CD4-positive, alpha-beta T cell (primary cell): ENCODE measurements around the gene TMEM145. TPM values are rescaled to one million over a fixed set of nuclear protein-coding genes. Genes with fewer than 3 reads are reported as not detected.

ENCODE experiments used
- ATAC-seq: fragments of 200-7000 bp; cut with Tn5 transposase; one replicate; pipeline ENCODE4 v1.10.0; 2022; ENCODE audit warnings: mild to moderate bottlenecking; ENCODE audit not compliant: poor library complexity
- CTCF ChIA-PET: fragments of 350-600 bp; sonication (Branson Sonifier 250); formaldehyde crosslinking; loops from one replicate; lab custom pipeline; 2021; ENCODE audit warnings: antibody characterized with exemption, inconsistent platforms; lab: Charles Lee
- POLR2A ChIA-PET: fragments of 350-600 bp; sonication (Branson Sonifier 250); formaldehyde crosslinking; loops from one replicate; lab custom pipeline; 2021; ENCODE audit warnings: antibody characterized with exemption, inconsistent platforms; lab: Charles Lee
- DNase-seq, 14 experiments: peaks; one replicate each; pipeline ENCODE4 v3.0.0-alpha.2; 2013 to 2020; ENCODE audit warnings: mixed read lengths in 2 of 14
- H3K27ac ChIP-seq, 2 donors: one replicate each; pipeline versions ENCODE4 v1.5.1 to v1.7.0; 2013; ENCODE audit warnings: low read length in 2 of 2, low read depth in 1 of 2, mild to moderate bottlenecking in 1 of 2
- H3K27me3 ChIP-seq, 2 experiments: 1 replicate in 1 of 2; 2 replicates in 1 of 2; pipeline versions ENCODE4 v1.6.1 to v1.7.0; 2013; ENCODE audit warnings: low read length in 2 of 2, control low read depth in 1 of 2, mild to moderate bottlenecking in 1 of 2, moderate library complexity in 1 of 2; ENCODE audit not compliant: insufficient read depth in 2 of 2, control insufficient read depth in 1 of 2
- H3K36me3 ChIP-seq: one replicate; pipeline ENCODE4 v1.6.1; 2013; ENCODE audit warnings: low read length, control low read depth; ENCODE audit not compliant: insufficient read depth
- H3K4me1 ChIP-seq: one replicate; pipeline ENCODE4 v1.6.1; 2013; ENCODE audit warnings: low read length, control low read depth; ENCODE audit not compliant: insufficient read depth
- H3K4me3 ChIP-seq: one replicate; pipeline ENCODE4 v1.5.1; 2013; ENCODE audit warnings: mild to moderate bottlenecking, low read length, moderate library complexity
- H3K9me3 ChIP-seq, 2 experiments: 1 replicate in 1 of 2; 2 replicates in 1 of 2; pipeline versions ENCODE4 v1.6.1 to v1.7.0; 2013; ENCODE audit warnings: low read length in 2 of 2, mild to moderate bottlenecking in 2 of 2, control low read depth in 1 of 2, moderate library complexity in 1 of 2; ENCODE audit not compliant: control insufficient read depth in 1 of 2, insufficient read depth in 1 of 2
- H3K27ac Mint-ChIP-seq: one replicate; pipeline ENCODE4 v1.8.0; 2020; ENCODE audit warnings: mixed read lengths
- H3K27me3 Mint-ChIP-seq: one replicate; pipeline ENCODE4 v1.8.0; 2021; ENCODE audit warnings: mixed read lengths
- H3K36me3 Mint-ChIP-seq: one replicate; pipeline ENCODE4 v1.8.0; 2021; ENCODE audit warnings: low read depth, mixed read lengths
- H3K4me1 Mint-ChIP-seq: one replicate; pipeline ENCODE4 v1.8.0; 2021; ENCODE audit warnings: low read depth, mixed read lengths
- H3K4me3 Mint-ChIP-seq: one replicate; pipeline ENCODE4 v1.8.0; 2020; ENCODE audit warnings: mild to moderate bottlenecking, mixed read lengths
- H3K9me3 Mint-ChIP-seq: one replicate; pipeline ENCODE4 v1.8.0; 2020; ENCODE audit warnings: mixed read lengths
- intact Hi-C, 2 experiments: fragments of 100-400 bp; cut with DNase I in 1 of 2; cut with micrococcal nuclease in 1 of 2; formaldehyde crosslinking; loops; one replicate each; pipeline versions ENCODE4 v1.15.1 to v1.9.0; 2023 to 2025; cut with DNase I, micrococcal nuclease
- total RNA-seq, 174 experiments: library from RNA in 2 of 174; stranded (reverse) in 2 of 174; gene quantifications; one replicate each; pipeline ENCODE4 v1.2.3 and lab custom pipeline; 2021 to 2026
- TF ChIP-seq, protein P1 (sequence below): fragments of 200-600 bp; IDR thresholded peaks from one replicate; pipeline ENCODE4 v1.8.0; 2022; ENCODE audit warnings: antibody characterized with exemption, mild to moderate bottlenecking

Gene TMEM145
- total RNA-seq, 2 experiments from 2014 or later: not detected

DNA sequence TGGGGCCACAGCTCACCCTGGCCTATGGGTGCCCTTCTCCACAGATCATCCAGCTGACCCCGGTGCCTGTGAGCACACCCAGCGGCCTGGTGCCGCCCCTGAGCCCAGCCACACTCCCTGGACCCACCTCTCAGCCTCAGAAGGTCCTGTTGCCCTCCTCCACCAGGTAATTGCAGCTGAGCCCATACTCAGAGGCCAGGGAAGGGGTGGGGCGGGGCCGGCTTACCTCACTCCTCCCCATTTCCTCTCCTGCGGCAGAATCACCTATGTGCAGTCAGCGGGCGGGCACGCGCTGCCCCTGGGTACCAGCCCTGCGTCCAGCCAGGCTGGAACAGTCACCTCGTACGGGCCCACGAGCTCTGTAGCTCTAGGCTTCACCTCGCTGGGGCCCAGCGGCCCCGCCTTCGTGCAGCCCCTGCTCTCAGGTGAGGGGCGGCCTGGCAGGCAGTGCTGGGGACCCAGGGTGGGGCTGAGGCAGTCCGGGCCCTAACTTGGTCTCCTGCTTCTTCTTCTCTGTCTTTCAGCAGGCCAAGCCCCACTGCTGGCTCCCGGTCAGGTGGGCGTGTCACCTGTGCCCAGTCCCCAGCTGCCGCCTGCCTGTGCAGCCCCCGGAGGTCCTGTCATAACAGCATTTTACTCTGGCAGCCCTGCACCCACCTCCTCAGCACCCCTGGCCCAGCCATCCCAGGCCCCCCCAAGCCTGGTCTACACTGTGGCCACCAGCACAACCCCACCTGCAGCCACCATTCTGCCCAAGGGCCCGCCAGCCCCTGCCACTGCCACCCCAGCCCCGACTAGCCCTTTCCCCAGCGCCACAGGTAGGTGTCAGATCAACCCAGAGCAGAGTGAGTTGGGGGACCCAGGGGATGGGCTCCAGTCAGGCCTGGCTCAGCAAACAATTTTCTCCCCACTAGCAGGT is 20.8 kb upstream of the TMEM145 start:
- H3K9me3 ChIP-seq: no peaks in the 10 kb centered on the region
- no peak overlapping the region for H3K4me3 Mint-ChIP-seq
- peaks cover 29% of the 10 kb centered on the region for H3K4me1 ChIP-seq
- H3K4me3 ChIP-seq: no peak overlapping the region
- no peaks in the 10 kb centered on the region for H3K27me3 Mint-ChIP-seq
- H3K27ac Mint-ChIP-seq: no peak overlapping the region
- peak in 1 of 14 experiments; percentile 26 for DNase-seq
- no peak for ATAC-seq
- CTCF ChIA-PET: no interaction called here
- TF ChIP-seq, protein P1, sequence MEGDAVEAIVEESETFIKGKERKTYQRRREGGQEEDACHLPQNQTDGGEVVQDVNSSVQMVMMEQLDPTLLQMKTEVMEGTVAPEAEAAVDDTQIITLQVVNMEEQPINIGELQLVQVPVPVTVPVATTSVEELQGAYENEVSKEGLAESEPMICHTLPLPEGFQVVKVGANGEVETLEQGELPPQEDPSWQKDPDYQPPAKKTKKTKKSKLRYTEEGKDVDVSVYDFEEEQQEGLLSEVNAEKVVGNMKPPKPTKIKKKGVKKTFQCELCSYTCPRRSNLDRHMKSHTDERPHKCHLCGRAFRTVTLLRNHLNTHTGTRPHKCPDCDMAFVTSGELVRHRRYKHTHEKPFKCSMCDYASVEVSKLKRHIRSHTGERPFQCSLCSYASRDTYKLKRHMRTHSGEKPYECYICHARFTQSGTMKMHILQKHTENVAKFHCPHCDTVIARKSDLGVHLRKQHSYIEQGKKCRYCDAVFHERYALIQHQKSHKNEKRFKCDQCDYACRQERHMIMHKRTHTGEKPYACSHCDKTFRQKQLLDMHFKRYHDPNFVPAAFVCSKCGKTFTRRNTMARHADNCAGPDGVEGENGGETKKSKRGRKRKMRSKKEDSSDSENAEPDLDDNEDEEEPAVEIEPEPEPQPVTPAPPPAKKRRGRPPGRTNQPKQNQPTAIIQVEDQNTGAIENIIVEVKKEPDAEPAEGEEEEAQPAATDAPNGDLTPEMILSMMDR: no peak
- H3K36me3 Mint-ChIP-seq: peaks cover 75% of the 10 kb centered on the region
- intact Hi-C loops: no loop called here
- H3K9me3 Mint-ChIP-seq: no peaks in the 10 kb centered on the region
- POLR2A ChIA-PET: no interaction called here
- peaks cover 15% of the 10 kb centered on the region for H3K4me1 Mint-ChIP-seq
- peaks cover 74% of the 10 kb centered on the region for H3K36me3 ChIP-seq
- H3K27me3 ChIP-seq: no peaks in the 10 kb centered on the region
- no peak overlapping the region for H3K27ac ChIP-seq

DNA sequence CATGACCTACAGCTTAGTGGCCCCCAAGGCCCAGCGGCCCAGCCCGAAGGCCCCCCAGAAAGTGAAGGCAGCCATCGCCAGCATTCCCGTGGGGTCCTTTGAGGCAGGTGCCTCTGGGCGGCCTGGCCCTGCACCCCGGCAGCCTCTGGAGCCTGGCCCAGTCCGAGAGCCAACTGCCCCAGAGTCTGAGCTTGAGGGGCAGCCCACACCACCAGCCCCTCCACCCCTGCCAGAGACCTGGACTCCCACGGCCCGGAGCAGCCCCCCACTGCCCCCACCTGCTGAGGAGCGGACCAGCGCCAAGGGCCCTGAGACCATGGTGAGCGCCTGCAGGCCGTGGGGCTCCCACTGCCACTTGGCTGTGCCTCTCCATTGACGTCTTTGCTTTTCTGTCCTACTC is 20.1 kb upstream of the TMEM145 start:
- H3K36me3 ChIP-seq: peaks cover 68% of the 10 kb centered on the region
- Mint-ChIP-seq H3K4me3 (no peak overlapping the region), H3K4me1 (peaks cover 15% of the 10 kb centered on the region), H3K27ac (no peak overlapping the region), H3K9me3 (no peaks in the 10 kb centered on the region), H3K36me3 (peaks cover 71% of the 10 kb centered on the region), H3K27me3 (no peaks in the 10 kb centered on the region)
- POLR2A ChIA-PET: no interaction called here
- H3K9me3 ChIP-seq: no peaks in the 10 kb centered on the region
- no peak overlapping the region for H3K27ac ChIP-seq
- no peak for ATAC-seq
- peaks cover 29% of the 10 kb centered on the region for H3K4me1 ChIP-seq
- TF ChIP-seq, protein P1: no peak
- no peak overlapping the region for H3K4me3 ChIP-seq
- DNase-seq: no peak
- intact Hi-C loops: no loop called here
- H3K27me3 ChIP-seq: no peaks in the 10 kb centered on the region
- CTCF ChIA-PET: no interaction called here

DNA sequence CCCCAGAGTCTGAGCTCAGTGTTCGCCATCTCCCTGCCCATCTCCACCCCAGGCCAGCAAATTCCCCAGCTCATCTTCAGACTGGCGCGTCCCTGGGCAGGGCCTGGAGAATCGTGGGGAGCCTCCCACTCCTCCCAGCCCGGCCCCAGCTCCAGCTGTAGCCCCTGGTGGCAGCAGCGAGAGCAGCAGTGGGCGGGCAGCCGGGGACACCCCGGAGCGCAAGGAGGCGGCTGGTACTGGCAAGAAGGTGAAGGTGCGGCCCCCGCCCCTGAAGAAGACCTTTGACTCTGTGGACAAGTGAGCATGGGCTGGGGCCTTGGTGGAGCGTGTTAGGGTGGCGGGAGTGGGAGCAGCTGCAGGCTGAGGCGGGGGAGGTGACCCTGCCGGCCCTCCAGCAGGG is 19.6 kb upstream of the TMEM145 start:
- no peak for ATAC-seq
- Histone ChIP-seq H3K4me3 (no peak overlapping the region), H3K9me3 (no peaks in the 10 kb centered on the region), H3K4me1 (peaks cover 29% of the 10 kb centered on the region), H3K36me3 (peaks cover 62% of the 10 kb centered on the region), H3K27ac (no peak overlapping the region), H3K27me3 (no peaks in the 10 kb centered on the region)
- Mint-ChIP-seq H3K36me3 (peaks cover 66% of the 10 kb centered on the region), H3K27me3 (no peaks in the 10 kb centered on the region), H3K27ac (no peak overlapping the region), H3K4me1 (peaks cover 15% of the 10 kb centered on the region), H3K4me3 (no peak overlapping the region), H3K9me3 (no peaks in the 10 kb centered on the region)
- ChIA-PET POLR2A (no interaction called here), CTCF (no interaction called here)
- DNase-seq: no peak
- intact Hi-C loops: no loop called here
- TF ChIP-seq, protein P1: no peak
